Cardiac fibroblast (primary cell): ENCODE data around the gene DGCR6.
"Not testable (repeated sequence)": the region's sequence is repeated elsewhere in the genome, so short reads cannot be mapped to it uniquely, and the experiment has no call there.

Experiments used
- DNase-seq, 2 donors: peaks; one replicate each; pipeline versions ENCODE4 v3.0.0 to v3.0.0-alpha.2; 2010; ENCODE audit warnings: low read depth in 2 of 2
- H3K4me3 ChIP-seq, 2 donors: replicated peaks in 1 of 2; 1 replicate in 1 of 2; 2 replicates in 1 of 2; pipeline ENCODE4 v1.5.1; 2011; ENCODE audit warnings: low read depth in 2 of 2, low read length in 2 of 2, mild to moderate bottlenecking in 2 of 2, moderate library complexity in 1 of 2
- TF ChIP-seq, protein P1 (sequence below): IDR thresholded peaks from one replicate; pipeline ENCODE4 v1.5.1; 2011; ENCODE audit warnings: low read depth, mild to moderate bottlenecking, low read length, inconsistent platforms

DGCR6 gene

DNA sequence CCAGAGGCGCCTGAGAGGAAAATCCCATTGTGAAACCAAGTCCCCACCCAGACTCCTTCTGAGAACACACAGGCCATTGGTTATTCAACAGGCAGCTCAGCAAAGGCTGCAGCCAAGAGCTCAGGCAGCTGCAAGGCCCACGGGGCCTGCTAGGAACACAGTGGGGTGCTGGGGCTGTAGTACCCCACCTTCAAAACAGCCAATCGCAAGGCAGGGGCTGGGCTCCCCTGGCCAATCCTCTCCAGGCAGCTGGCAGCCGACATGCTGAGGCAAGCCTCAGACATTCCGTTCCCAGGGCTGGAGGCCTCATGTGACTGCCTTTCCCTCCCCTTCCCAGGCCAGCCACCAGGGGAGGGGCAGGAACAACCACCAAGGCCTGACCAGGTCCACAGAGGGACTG is 23.3 kb downstream of the DGCR6 start:
- DNase-seq, result no peak
- no peak overlapping the region for H3K4me3 ChIP-seq
- TF ChIP-seq, protein P1, sequence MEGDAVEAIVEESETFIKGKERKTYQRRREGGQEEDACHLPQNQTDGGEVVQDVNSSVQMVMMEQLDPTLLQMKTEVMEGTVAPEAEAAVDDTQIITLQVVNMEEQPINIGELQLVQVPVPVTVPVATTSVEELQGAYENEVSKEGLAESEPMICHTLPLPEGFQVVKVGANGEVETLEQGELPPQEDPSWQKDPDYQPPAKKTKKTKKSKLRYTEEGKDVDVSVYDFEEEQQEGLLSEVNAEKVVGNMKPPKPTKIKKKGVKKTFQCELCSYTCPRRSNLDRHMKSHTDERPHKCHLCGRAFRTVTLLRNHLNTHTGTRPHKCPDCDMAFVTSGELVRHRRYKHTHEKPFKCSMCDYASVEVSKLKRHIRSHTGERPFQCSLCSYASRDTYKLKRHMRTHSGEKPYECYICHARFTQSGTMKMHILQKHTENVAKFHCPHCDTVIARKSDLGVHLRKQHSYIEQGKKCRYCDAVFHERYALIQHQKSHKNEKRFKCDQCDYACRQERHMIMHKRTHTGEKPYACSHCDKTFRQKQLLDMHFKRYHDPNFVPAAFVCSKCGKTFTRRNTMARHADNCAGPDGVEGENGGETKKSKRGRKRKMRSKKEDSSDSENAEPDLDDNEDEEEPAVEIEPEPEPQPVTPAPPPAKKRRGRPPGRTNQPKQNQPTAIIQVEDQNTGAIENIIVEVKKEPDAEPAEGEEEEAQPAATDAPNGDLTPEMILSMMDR, result no peak

DNA sequence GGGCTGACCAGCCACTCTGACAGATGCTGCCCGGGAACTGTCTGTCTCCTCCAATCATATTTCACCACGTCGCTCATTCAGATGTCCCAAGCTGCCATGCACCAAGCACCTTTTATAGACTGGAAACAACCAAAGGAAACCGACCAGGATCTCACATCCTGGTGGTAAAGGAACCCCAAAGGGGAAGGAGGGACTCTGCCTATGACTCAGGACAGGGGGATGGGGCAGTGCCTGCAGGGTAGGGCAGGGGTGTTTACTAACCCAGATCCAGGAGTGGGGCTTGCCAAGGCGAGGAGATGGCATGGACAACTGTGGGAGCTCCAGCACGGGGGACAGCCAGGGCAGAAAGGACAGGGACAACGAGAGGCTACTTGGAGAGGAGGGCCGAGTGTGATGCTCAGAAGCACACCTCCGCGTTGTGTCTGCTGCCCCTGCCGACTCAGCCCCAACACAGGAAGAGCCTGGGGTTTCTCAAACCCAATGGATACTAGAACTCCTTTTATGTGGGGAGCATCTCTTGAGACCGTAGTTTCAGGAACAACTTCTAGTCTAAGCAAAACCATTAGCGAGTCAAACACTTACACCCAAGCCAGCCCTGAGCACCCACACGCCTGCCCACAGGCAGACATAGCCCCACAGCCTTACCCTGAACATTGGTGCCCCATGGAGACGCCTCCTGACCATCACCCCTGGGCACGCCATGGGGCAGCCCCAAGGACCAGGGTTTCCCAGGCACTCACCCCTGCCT is 26.0 kb downstream of the DGCR6 start:
- H3K4me3 ChIP-seq, result no peak overlapping the region
- DNase-seq, result no peak
- TF ChIP-seq, protein P1, result no peak

DNA sequence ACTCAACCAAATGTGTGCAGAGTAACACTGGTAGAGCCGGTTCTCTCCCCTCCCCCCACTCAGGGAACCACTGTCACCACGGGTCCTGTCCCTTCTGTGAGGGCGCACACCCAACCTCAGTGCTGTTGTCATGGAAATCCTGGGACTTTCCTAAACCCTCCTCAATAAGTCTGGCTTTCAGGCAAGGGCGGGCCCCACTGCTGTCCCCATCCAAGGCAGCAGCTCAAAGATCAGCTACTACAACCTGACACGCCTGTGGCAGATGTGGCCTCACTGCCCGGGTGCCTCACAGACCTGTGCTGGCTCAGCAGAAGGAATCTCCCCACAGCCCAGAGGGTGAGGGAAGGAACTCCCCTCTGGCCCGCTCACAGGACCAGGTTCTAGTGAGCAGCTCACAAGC is 27.8 kb downstream of the DGCR6 start:
- TF ChIP-seq, protein P1, result no peak
- no peak for DNase-seq
- no peak overlapping the region for H3K4me3 ChIP-seq

DNA sequence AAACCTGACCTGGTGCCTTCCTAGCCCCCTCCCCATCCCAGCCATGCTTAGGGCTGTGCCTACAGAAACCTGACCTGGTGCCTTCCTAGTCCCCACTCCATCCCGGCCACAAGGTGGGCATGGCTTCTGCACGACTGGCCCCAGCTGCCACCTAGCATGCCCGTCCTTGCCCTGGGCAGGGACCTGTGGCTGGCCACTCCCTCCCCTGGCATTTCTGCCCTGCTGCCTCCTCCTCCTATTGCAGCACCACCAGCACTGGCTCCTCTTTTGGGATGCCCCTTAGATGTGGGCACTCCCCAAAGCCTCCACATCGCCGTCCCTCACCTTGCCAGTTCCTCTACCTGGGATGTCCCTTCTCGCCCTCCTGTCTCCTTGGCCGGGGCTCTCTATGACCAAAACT is 28.6 kb downstream of the DGCR6 start:
- DNase-seq, H3K4me3 ChIP-seq: not testable (repeated sequence)

DNA sequence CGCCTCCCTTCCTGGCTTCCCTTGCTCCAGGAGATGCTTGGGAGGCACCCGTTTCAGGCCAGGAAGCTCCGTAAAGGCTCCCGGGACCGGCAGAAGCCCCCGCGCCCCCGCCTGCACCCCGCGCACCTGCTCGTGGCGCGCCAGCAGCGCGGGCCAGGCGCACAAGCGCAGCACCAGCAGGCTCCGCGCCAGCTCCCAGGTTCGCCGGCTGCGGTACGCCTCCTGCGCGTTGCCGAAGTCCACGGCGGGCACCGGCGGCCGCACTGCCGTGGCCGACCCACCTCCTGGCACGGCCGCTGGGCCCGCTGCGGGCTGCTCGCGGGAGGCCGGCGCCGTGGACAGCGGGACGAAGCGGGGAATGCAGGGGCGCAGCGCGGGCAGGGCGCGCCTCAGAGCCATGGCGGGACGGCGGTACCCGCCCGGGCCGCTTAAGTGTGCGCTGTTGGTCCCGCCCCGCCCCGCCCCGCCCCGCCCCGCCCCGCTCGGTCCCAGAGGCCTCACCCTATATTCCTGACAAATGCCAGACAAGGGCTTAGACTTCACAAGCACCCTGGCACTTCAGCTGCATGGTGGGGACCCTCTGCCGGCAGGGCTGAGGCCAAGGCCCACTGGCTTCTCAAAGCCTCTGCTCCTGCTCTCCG is 29.9 kb downstream of the DGCR6 start, which contains the start of gene PRODH:
TSS of gene PRODH (minus strand) at position 405 of the 641 bp plus-strand sequence. CDS start at position 399, 6 bp downstream.
- no peak within 1 kb of the TSS for H3K4me3 ChIP-seq
- TF ChIP-seq, protein P1, result no peak
- no peak for DNase-seq

DNA sequence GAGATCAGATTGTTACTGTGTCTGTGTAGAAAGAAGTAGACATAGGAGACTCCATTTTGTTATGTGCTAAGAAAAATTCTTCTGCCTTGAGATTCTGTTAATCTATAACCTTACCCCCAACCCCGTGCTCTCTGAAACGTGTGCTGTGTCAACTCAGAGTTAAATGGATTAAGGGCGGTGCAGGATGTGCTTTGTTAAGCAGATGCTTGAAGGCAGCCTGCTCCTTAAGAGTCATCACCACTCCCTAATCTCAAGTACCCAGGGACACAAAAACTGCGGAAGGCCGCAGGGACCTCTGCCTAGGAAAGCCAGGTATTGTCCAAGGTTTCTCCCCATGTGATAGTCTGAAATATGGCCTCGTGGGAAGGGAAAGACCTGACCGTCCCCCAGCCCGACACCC is 32.6 kb downstream of the DGCR6 start:
- DNase-seq, H3K4me3 ChIP-seq: not testable (repeated sequence)

DNA sequence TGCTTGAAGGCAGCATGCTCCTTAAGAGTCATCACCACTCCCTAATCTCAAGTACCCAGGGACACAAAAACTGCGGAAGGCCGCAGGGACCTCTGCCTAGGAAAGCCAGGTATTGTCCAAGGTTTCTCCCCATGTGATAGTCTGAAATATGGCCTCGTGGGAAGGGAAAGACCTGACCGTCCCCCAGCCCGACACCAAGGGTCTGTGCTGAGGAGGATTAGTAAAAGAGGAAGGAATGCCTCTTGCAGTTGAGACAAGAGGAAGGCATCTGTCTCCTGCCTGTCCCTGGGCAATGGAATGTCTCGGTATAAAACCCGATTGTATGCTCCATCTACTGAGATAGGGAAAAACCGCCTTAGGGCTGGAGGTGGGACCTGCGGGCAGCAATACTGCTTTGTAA is 41.0 kb downstream of the DGCR6 start:
- H3K4me3 ChIP-seq, DNase-seq: not testable (repeated sequence)

DNA sequence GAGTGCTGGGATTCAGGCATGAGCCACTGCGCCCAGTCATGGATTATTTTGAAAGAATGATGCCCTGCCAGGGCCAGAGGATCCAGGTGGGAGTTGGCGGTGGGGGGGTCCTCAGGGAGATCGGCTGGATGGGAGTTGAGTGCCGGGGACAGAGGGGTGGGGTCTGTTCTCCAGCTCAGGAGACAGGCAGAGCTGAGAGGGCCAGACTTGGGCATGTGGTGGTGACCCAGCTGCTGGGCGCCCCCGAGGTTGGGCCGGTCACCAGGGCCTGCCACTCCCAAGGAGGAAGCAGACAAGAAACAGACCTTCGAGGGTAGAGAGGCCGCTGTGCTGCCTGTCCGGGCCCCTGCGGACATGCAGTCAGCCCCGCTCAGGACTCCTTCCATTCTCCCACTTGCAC is 41.8 kb downstream of the DGCR6 start:
- no peak overlapping the region for H3K4me3 ChIP-seq
- TF ChIP-seq, protein P1, result no peak
- no peak for DNase-seq
